Measurements from ENCODE around the gene ANKRD6. TPM values are rescaled to one million over a fixed set of nuclear protein-coding genes. Genes with fewer than 3 reads are reported as not detected.

ANKRD6 gene
- total RNA-seq, 1 experiment from 2014 or later: 22.1 TPM

DNA sequence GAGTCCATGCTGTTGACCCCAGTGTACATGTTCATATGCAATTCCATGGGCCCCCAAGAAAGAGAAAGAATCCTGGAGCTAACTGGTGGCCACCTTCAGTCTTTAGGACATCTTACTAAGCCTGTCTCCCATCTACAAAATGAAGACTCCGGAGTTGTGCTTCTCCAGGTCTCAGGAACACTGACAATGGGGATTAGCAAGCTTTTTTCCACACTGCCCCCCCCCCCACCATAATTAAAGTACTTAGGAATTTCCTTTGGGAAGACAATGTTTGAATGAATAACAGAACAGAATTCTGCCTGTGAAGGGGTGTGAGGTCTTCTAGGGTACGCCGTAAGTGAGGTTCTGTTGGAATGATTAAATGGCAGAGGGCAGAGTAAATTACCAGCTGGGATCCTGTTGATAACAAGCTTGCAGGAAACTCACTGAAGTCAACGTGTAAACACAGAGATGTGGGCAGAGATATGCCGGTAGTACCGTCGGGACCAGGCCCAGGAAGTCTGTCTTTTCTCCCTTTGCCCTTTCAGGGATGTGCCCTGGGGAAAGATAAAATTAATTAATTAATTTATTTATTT, 63.1 kb downstream of the ANKRD6 start:
- in situ Hi-C loops (cut with HindIII; ENCODE audit: low sequenced_read_pairs): no loop called here
- no peak for DNase-seq (ENCODE audit: low spot score)

DNA sequence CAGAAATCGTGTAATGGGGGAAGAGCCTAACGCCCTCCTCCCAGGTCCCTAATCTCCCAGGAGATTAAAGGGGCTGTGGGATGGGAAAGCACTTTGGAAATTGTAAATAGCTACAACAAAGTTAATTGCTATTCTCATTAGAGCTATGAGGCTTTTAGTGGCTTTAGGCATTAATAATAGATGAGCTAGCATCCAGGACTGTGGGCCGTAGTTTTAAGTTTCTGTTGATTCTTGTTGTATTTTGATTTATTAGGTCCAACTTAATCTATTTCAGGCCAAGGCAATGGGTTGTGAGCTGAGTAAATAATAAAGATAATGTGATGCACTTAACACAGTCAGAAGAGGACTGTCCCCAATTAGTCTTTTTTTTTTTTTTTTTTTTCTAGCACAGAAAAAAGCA, 67.7 kb downstream of the ANKRD6 start:
- in situ Hi-C loops (cut with HindIII; ENCODE audit: low sequenced_read_pairs): no loop called here

DNA sequence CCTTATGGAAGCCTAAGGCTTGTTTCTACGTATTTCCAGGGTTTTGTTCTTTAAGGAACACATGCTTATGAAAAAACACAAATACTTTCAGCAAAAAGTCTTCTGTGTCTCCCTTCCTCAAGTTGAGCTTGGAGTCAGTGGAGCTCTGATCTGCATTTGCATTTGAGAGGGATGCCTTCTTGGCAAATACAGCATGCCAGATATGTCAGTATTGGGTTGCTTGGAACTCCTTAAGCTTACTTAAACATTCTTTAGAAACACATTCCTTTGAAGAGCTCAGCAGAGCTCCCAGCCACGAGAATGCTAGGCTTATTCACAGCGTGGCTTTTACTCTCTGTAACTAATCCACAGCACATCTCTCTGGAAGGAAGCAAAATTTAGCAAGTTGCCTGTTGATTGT, 68.3 kb downstream of the ANKRD6 start:
- in situ Hi-C loops (cut with HindIII; ENCODE audit: low sequenced_read_pairs): no loop called here
- DNase-seq (ENCODE audit: low spot score): no peak

More for the DNA sequence above, 67.7 kb downstream of the ANKRD6 start:
- no peak for DNase-seq (ENCODE audit: low spot score)

- DNase-seq (ENCODE audit: low spot score): no peak
- in situ Hi-C loops (cut with HindIII; ENCODE audit: low sequenced_read_pairs): no loop called here
Observed at GRCh38 chr6:89501753-89502152, 68.8 kb downstream of the ANKRD6 start.

GRCh38 chr6:89503641-89504040, 70.7 kb downstream of the ANKRD6 start:
- in situ Hi-C loops (cut with HindIII; ENCODE audit: low sequenced_read_pairs): no loop called here
- no peak for DNase-seq (ENCODE audit: low spot score)

DNA sequence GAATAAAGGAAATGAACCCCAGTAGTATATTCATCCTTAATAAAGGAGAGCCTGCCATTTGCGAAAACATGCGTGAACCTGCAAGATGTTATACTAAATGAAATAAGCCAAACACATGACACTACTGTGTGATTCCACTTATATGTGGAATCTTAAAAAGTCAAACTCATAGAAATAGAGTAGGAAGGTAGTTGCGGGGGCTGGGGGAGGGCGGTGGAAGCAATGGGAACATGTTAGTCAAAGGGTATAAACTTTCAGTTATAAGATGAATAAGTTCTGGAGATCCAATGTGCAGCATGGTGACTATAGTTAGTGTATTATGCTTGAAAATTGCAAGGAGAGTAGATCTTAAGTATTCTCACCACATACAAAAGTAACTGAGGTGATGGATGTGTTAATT, 72.9 kb downstream of the ANKRD6 start:
- no peak for DNase-seq (ENCODE audit: low spot score)
- in situ Hi-C loops (cut with HindIII; ENCODE audit: low sequenced_read_pairs): no loop called here

DNA sequence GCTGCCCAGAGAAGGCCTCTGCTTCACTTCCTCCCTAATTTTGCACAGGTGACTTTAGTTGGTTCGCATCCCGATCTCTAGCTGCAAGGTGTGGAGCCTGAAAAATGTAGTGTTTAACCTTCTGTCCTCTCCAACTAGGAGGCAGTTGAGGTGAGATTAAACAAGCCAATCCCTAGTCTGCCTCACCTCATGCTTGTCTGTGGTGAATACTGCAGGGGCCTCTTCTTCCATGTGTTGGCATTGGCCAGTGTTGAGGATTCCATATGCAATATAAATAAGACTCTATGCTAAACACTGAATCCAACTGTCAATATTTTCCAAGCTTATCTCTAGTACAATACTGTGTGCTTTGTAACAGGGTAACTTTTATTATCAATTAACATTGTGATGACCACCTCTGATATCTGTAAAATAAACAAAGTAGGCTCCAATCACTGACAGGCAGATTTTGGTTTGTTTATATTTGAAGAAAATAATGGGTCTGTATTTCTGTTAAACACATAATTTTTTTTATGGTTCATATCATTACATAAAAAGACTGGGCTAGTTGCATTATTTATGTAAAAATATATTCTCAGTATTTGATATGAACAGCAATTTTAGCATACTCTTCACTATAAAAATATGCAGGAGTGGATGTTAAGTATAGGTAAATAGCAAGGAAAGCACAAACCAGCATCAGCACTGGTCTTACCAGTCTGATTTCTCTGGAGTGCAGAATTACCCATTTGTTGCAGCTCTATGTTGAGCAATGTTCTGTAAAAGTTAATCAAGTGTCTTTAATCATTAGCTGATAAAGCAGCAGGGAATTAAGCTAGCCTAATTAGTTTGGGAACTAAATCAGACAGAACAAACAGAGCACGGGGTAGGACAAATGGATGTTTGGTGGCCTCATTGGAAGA, 74.0 kb downstream of the ANKRD6 start:
- DNase-seq (ENCODE audit: low spot score): no peak
- in situ Hi-C loops (cut with HindIII; ENCODE audit: low sequenced_read_pairs): no loop called here

DNA sequence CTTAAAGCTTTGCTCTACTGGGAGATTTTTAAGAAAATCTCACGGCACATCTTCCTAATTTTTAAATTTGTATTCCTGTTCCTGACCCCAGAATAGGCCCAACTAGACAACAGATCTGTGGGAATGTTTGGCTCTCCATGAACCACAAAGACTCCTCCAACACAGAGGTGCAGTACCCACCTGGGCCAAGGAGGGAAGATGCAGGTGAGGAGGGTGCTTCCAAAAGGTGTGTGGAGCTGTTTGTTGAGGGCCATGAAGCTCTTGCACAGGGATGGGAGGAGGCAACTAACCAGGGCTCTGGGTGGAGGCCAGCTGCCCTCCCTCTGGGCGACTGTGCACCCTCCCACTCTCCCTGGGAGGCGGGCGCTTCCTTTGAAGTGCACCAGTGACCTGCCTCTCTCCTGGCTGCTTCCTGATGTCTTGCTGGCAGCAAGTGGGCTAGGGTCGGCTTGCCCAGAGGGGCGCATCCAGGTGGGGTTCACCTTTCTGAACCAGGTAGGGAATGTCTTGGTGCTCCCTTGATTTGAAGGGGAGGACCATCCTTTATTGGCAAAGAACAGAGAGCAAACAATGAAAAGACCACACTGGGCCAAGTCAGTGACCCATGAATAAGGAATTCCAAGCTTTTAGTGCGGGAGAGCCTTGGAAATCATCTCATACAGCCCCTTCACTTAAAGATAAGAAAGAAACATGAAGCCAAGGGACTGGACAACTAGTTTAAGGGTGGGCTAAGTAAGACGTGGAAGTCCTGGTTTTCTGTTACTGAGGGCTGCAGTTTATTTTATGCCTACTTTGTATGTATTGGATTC, 76.0 kb downstream of the ANKRD6 start:
- in situ Hi-C loops (cut with HindIII; ENCODE audit: low sequenced_read_pairs): no loop called here
- no peak for DNase-seq (ENCODE audit: low spot score)

- DNase-seq (ENCODE audit: low spot score): no peak
- in situ Hi-C loops (cut with HindIII; ENCODE audit: low sequenced_read_pairs): no loop called here
Observed at GRCh38 chr6:89509777-89510281, 76.9 kb downstream of the ANKRD6 start.

DNA sequence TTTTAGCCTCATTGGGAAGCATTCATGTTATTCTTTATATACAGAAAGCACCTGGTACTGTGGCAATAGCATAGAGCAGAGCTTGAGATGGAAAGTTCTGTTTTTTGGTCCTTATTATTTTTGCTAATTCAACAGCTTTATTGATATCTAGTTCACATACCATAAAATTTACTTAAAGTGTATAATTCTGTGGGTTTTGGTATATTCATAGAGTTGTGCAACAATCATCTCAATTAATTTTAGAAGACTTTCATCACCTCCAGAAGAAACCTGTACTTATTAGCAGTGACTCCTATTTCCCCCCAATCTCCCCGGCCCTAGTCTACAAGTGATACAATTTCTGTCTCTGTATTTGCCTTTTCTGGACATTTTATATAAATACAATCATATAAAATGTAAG, 77.4 kb downstream of the ANKRD6 start:
- in situ Hi-C loops (cut with HindIII; ENCODE audit: low sequenced_read_pairs): no loop called here
- DNase-seq (ENCODE audit: low spot score): no peak

DNA sequence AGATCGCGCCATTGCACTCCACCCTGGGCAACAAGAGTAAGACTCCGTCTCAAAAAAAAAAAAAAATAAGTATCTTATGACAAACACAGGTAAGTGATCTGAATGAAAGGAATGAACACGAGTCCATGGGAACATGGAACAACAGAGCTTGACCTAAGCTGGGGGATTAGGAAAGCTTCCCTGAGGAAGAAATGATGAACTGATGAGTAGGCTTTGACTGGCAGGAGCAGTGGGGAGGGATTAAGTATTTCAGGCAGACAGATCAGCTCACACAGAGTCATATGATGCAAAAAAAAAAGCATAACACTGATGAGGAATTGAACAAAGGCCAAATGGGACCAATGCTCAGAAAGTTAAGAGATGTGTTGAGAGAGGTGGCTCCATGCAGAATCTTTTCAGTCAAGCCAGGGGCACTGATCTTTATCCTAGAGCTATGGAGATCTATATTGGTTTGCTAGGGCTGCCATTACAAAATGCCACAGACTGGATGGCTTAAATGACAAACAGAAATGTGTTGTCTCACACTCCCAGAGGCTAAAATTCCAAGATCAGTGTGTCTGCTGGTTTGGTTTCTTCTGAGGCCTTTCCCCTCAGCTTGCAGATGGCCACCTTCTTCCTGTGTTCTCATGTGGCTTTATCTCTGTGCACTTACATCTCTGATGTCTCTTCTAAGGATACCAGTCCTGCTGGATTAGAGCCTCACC, 85.6 kb downstream of the ANKRD6 start:
- DNase-seq (ENCODE audit: low spot score): no peak
- in situ Hi-C loops (cut with HindIII; ENCODE audit: low sequenced_read_pairs): no loop called here

DNA sequence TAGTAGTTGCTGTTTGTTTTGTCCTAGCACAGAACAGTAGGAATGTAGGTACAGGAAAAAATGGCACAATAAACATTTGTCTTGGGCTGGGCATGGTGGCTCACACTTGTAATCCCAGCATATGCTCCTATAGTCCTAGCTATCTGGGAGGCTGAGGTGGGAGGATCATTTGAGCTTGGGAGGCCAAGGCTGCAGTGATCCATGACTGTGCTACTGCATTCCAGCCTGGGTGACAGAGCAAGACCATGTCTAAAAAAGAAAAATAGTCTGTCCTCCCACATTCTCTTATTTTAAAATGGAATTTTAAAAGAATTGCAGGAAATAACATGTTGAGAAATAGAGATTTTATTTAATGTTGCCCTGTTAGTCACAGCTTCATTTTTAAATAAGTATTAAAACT, 87.8 kb downstream of the ANKRD6 start:
- no peak for DNase-seq (ENCODE audit: low spot score)
- in situ Hi-C loops (cut with HindIII; ENCODE audit: low sequenced_read_pairs): no loop called here

- in situ Hi-C loops (cut with HindIII; ENCODE audit: low sequenced_read_pairs): no loop called here
- DNase-seq (ENCODE audit: low spot score): no peak
Observed at GRCh38 chr6:89522778-89523177, 89.8 kb downstream of the ANKRD6 start.

- peak; percentile 34 for DNase-seq (ENCODE audit: low spot score)
- in situ Hi-C loops (cut with HindIII; ENCODE audit: low sequenced_read_pairs): no loop called here
Observed at GRCh38 chr6:89525786-89526562, 93.0 kb downstream of the ANKRD6 start.

DNA sequence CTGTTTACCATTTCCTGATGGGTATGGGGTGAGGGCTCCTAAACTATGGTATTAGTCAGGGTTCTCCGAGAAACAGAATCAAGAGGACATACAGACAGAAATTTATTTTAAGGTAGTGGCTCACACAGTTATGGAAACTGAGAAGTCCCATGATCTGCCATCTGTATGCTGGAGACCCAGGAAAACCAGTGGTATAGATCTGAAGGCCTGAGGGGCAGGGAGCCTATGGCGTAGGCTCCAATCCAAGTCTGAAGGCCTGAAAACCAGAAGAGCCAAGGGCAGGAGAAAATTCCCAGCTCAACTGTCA, 93.6 kb downstream of the ANKRD6 start:
- in situ Hi-C loops (cut with HindIII; ENCODE audit: low sequenced_read_pairs): no loop called here

GRCh38 chr6:89527634-89528033, 94.7 kb downstream of the ANKRD6 start:
- in situ Hi-C loops (cut with HindIII; ENCODE audit: low sequenced_read_pairs): no loop called here
- DNase-seq (ENCODE audit: low spot score): no peak

More for the DNA sequence above, 93.6 kb downstream of the ANKRD6 start:
- no peak for DNase-seq (ENCODE audit: low spot score)

- DNase-seq (ENCODE audit: low spot score): no peak
- in situ Hi-C loops (cut with HindIII; ENCODE audit: low sequenced_read_pairs): no loop called here
Observed at GRCh38 chr6:89528866-89529265, 95.9 kb downstream of the ANKRD6 start.

- in situ Hi-C loops (cut with HindIII; ENCODE audit: low sequenced_read_pairs): no loop called here
- DNase-seq (ENCODE audit: low spot score): peak; percentile 20
Observed at GRCh38 chr6:89530982-89531381, 98.0 kb downstream of the ANKRD6 start.

GRCh38 chr6:89536231-89536630, 103.3 kb downstream of the ANKRD6 start:
- no peak for DNase-seq (ENCODE audit: low spot score)
- in situ Hi-C loops (cut with HindIII; ENCODE audit: low sequenced_read_pairs): no loop called here
